Left ventricle myocardium inferior (tissue), 1 donor: ENCODE results near the gene REPS1. TPM values are rescaled to one million over a fixed set of nuclear protein-coding genes. Genes with fewer than 3 reads are reported as not detected.
A peak's percentile ranks its signal among the peaks of the same experiment; 100 is the strongest.

ENCODE experiments used
- DNase-seq: peaks from one replicate; pipeline ENCODE4 v3.0.0-alpha.2; 2020
- H3K27ac ChIP-seq: fragments of 200-600 bp; replicated peaks from 2 replicates; pipeline ENCODE4 v1.8.0; 2021
- H3K27me3 ChIP-seq: fragments of 200-600 bp; 2 replicates; pipeline ENCODE4 v1.8.0; 2021; ENCODE audit warnings: low read depth
- H3K36me3 ChIP-seq: fragments of 200-600 bp; 2 replicates; pipeline ENCODE4 v1.8.0; 2021
- H3K4me1 ChIP-seq: fragments of 200-600 bp; 2 replicates; pipeline ENCODE4 v1.8.0; 2021
- H3K4me3 ChIP-seq: fragments of 200-600 bp; 2 replicates; pipeline ENCODE4 v1.8.0; 2021; ENCODE audit warnings: mild to moderate bottlenecking, moderate library complexity
- H3K9me3 ChIP-seq: fragments of 200-600 bp; replicated peaks from 2 replicates; pipeline ENCODE4 v1.8.0; 2021
- intact Hi-C: fragments of 100-400 bp; cut with micrococcal nuclease; formaldehyde crosslinking; loops from one replicate; pipeline ENCODE4 v1.11.0; 2022
- total RNA-seq: library from RNA; stranded (reverse); fragmentation: NEBNext Ultra II Directional; extraction: Animal tissue kit (Norgen Biotek cat#: 25700); gene quantifications from one replicate; pipeline ENCODE4 v1.2.1, GENCODE V29; 2021
- TF ChIP-seq, protein P1 (sequence below): fragments of 200-600 bp; IDR thresholded peaks from 2 replicates; pipeline ENCODE4 v1.8.0; 2021; ENCODE audit warnings: antibody characterized with exemption, mild to moderate bottlenecking, borderline replicate concordance
- donor health status: DM: no; HTN: yes; CAD: no; lungs with severe emphysema.

The REPS1 gene
- total RNA-seq, 1 donor from 2014 or later: 30.6 TPM

DNA sequence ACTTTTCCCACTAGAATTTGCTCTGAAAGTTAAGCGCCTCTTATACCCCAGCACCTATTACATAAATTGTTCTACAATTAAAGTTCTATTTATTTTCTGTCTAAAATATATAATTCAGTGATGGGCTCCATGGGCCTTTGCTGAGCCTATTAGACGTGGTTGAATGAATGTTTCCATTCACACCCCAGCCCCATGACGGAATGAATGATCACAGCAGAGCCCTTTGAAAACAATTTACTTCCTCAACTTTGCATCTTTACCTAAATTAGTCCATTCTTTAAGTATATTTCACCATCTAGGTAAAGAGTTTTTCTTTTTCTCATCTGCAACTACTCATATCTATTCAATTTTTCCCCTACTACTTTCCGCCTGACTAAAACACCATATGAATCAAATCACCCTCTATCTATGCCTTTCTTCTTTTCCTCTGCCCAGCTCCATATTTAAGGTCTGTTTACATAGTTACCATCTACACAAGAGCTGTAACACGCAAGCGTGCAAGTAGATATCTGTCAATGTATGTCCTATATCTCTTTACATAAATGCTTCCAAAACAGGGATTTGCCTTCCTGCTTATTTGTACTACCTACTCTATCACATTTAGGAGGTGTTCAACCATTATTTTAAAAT, 122.5 kb downstream of the REPS1 start:
- H3K27me3 ChIP-seq: no peaks in the 10 kb centered on the region
- H3K36me3 ChIP-seq: no peaks in the 10 kb centered on the region
- peak overlapping the region; percentile 40 for H3K27ac ChIP-seq
- intact Hi-C loops: no loop called here
- H3K4me3 ChIP-seq: no peak overlapping the region
- no peaks in the 10 kb centered on the region for H3K9me3 ChIP-seq
- no peak for DNase-seq
- peaks cover 53% of the 10 kb centered on the region for H3K4me1 ChIP-seq
- TF ChIP-seq, protein P1, sequence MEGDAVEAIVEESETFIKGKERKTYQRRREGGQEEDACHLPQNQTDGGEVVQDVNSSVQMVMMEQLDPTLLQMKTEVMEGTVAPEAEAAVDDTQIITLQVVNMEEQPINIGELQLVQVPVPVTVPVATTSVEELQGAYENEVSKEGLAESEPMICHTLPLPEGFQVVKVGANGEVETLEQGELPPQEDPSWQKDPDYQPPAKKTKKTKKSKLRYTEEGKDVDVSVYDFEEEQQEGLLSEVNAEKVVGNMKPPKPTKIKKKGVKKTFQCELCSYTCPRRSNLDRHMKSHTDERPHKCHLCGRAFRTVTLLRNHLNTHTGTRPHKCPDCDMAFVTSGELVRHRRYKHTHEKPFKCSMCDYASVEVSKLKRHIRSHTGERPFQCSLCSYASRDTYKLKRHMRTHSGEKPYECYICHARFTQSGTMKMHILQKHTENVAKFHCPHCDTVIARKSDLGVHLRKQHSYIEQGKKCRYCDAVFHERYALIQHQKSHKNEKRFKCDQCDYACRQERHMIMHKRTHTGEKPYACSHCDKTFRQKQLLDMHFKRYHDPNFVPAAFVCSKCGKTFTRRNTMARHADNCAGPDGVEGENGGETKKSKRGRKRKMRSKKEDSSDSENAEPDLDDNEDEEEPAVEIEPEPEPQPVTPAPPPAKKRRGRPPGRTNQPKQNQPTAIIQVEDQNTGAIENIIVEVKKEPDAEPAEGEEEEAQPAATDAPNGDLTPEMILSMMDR: no peak

DNA sequence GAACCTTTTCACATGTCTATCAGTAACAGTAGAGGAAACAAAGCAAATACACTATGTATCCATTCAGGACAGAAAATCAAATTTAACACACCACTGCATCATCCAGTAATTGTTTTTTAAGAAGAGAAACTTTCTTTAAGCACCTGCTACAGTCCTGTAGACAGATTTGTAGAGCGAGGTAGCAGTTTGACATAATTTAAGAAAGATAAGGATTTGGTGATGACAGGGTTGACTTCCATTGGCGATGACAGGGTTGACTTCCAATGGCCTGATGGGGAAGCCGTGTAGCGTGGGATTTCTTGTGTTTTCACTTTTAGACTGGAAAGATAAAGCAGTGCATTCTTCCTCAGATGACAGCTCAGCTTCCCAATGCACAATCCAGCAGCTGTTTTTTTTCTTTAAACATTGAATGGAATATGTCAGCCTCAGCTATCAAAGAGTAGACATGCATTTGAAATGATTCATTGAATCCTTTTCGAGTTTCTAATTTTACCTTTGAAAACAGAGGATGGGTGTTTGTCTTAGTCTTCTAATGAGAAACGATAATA, 123.6 kb downstream of the REPS1 start:
- intact Hi-C loops: no loop called here
- Histone ChIP-seq H3K9me3 (no peaks in the 10 kb centered on the region), H3K27me3 (no peaks in the 10 kb centered on the region), H3K4me3 (peak overlapping the region; percentile 26), H3K36me3 (no peaks in the 10 kb centered on the region), H3K4me1 (peaks cover 46% of the 10 kb centered on the region), H3K27ac (peak overlapping the region; percentile 88)
- TF ChIP-seq, protein P1: no peak
- no peak for DNase-seq

DNA sequence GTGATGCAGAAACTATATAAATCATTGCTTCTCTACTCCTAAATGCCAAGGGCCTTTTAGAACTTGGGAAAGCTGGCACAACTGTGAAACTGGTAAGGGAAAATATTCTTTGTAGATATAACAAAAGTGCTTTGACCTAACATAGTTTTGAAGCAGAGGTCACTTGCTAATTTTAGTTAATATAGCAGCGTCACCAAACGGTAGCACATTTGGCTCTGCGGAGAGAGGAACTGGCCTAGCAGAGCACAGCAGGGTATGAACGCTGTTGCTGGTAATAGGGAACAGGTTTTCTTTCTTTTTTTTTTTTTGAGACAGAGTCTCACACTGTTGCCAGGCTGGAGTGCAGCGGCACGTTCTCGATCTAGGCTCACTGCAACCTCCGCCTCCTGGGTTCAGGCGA, 124.7 kb downstream of the REPS1 start:
- Histone ChIP-seq H3K36me3 (no peaks in the 10 kb centered on the region), H3K27ac (peak overlapping the region; percentile 88), H3K4me3 (no peak overlapping the region), H3K4me1 (peaks cover 35% of the 10 kb centered on the region), H3K27me3 (no peaks in the 10 kb centered on the region), H3K9me3 (no peaks in the 10 kb centered on the region)
- peak; percentile 25 for DNase-seq
- TF ChIP-seq, protein P1: no peak
- intact Hi-C loops: no loop called here

DNA sequence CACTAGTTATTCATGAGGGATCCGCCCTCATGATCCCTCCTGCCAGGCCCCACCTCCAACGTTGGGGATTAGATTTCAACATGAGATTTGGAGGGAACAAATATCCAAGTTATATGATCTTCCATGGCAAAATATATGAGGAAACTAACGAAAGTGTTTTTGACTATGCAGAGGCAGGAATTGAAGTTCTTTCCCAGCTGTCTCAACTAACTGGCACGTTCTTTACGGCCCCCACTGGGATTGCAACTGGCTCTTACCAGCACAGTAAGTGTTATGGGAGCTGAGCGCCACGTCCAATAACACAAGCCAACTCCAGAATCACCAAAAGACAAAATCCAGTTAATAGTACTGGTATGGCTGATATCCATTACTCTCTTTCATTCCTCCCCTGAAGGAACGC, 125.6 kb downstream of the REPS1 start:
- H3K9me3 ChIP-seq: no peaks in the 10 kb centered on the region
- TF ChIP-seq, protein P1: no peak
- DNase-seq: no peak
- peak overlapping the region; percentile 88 for H3K27ac ChIP-seq
- no peaks in the 10 kb centered on the region for H3K27me3 ChIP-seq
- no peak overlapping the region for H3K4me3 ChIP-seq
- intact Hi-C loops: no loop called here
- peaks cover 27% of the 10 kb centered on the region for H3K4me1 ChIP-seq
- no peaks in the 10 kb centered on the region for H3K36me3 ChIP-seq

DNA sequence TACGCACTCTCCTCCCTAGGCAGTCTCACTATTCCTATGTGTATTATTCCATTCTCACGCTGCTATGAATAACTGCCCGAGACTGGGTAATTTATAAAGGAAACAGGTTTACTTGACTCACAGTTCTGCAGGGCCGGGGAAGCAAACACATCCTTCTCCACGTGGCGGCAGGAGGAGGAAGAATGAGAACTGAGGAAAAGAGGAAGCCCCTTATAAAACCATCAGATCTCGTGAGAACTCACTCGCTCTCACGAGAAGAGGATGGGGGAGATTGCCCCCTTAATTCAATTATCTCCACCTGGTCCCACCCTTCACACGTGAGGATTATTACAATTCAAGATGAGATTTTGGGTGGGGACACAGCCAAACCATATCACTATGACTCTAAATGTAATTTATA, 130.3 kb downstream of the REPS1 start:
- intact Hi-C loops: no loop called here

More for the DNA sequence above, 130.3 kb downstream of the REPS1 start:
- TF ChIP-seq, protein P1: no peak
- no peak overlapping the region for H3K4me3 ChIP-seq
- H3K4me1 ChIP-seq: peaks cover 2% of the 10 kb centered on the region
- H3K27me3 ChIP-seq: no peaks in the 10 kb centered on the region
- no peaks in the 10 kb centered on the region for H3K9me3 ChIP-seq
- no peaks in the 10 kb centered on the region for H3K36me3 ChIP-seq
- DNase-seq: no peak
- H3K27ac ChIP-seq: no peak overlapping the region
